ENCODE measurements around the gene RSRC2.
A peak's percentile ranks its signal among the peaks of the same experiment; 100 is the strongest.
"Not testable (repeated sequence)": the region's sequence is repeated elsewhere in the genome, so short reads cannot be mapped to it uniquely, and the experiment has no call there.

The RSRC2 gene

DNA sequence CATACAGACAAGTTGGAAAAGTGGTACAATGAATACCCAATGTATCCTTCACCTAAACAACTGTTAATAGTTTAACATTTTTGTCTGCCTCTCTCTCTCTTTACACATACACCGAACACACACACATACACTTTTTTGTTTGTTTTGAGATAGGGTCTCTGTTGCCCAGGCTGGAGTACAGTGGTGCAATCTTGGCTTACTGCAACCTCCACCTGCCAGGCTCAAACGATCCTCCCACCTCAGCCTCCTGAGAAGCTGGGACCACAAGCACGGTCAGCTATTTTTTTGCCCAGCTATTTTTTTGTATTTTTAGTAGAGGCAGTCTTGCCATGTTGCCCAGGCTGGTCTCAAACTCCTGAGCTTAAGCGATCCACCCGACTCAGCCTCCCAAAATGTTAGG lies 42.8 kb downstream of the RSRC2 start:
- DNase-seq, result no peak

- DNase-seq, result no peak
Observed at GRCh38 chr12:122481861-122482260, 44.9 kb downstream of the RSRC2 start.

GRCh38 chr12:122480753-122481152 lies 46.0 kb downstream of the RSRC2 start:
- no peak for DNase-seq

GRCh38 chr12:122474324-122474716 lies 52.4 kb downstream of the RSRC2 start:
- DNase-seq, result no peak

DNA sequence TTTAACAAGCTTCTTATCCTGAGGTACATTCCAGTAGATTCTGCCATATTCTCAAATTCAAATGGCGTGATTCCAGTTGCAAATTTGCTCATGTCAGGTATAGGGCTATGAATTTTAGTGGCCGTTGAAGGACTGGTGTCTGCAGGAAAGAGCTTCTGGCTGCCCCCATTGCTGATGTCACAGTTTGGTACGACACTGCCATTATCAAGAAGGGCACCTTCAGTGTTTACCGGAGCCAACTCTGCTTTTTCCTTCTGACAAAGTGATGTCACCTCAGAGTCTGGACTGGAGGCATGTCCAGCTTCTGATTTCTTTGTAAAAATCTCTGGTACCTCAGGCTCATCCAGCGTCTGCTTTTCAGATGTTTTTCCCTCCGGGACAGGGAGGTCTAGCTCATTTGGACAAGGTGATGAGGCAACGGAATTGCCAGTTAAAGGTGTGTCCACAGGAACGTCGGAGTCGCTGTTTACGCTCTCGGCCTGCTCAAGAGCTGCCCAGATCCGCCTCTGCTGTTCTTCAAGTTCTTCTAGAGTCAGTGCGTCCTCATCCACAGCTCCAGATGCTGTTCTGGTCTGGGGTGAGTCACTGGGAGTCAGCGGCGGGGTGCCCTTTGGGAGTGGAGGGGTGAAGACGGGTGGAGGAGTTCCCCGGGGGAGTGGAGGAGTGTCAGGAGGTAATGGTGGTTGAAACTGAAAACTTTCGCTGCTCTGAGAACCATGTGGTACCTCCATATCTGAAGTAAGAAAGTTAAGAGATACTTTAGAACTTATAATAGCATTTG lies 53.0 kb downstream of the RSRC2 start:
- DNase-seq, result no peak

DNA sequence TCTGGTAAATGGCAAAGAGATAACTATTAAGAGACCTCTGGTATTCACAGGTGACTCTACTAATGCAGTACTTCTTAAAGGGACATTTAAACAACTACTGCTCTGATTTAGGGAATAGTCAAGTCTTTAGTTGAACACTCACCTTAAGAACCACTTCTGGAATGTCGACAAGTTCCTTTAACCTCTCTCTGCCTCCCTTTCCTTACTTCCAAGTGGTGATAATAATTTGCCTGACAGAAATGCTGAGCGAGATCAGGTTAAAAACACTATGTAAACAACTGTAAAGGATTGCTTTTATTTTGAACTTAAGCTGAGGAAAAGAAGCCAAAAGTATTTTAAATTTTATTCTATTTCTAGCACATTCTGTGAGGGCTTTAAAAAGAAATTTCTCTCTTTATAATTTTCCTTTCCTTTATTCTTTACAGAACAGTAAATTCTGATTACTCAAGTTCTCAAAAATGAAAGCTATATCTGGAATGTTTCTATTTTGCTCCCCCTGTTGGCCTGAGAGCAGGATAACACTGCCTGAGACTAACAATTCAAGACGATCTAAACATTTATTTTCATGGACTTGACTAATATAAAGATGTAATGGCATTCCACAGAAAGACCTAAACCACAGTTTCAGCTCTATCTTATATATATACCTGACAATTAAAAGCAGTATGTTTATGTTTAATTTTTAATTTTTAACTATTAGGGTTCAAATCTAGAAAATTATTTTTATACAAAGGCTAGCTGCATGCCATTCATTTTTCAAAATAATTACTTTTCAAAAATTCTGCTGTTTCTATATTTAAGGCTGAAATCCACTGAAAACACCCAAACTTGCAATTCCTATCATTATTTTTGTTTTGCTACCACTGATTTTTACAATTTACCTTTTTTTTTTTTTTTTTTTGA lies 55.2 kb downstream of the RSRC2 start:
- DNase-seq, result no peak

DNA sequence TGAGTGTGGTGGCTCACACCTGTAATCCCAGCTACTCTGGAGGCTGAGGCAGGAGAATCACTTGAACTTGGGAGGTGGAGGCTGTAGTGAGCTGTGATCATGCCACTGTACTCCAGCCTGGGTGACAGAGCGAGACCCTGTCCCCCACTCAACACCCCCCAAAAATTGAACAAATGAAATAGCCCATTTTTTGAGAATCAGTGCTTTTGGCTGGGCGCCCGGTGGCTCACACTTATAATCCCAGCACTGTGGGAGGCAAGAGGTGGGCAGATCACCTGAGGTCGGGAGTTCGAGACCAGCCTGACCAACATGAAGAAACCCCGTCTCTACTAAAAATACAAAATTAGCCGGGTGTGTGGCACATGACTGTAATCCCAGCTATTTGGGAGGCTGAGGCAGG lies 56.2 kb downstream of the RSRC2 start:
- not testable (repeated sequence) for DNase-seq

GRCh38 chr12:122469856-122470255 lies 56.9 kb downstream of the RSRC2 start:
- not testable (repeated sequence) for DNase-seq

GRCh38 chr12:122467983-122468382 lies 58.8 kb downstream of the RSRC2 start:
- no peak for DNase-seq

GRCh38 chr12:122464317-122465042 lies 62.3 kb downstream of the RSRC2 start:
- peak; percentile 38 for DNase-seq

GRCh38 chr12:122460641-122461040 lies 66.1 kb downstream of the RSRC2 start:
- DNase-seq, result no peak

DNA sequence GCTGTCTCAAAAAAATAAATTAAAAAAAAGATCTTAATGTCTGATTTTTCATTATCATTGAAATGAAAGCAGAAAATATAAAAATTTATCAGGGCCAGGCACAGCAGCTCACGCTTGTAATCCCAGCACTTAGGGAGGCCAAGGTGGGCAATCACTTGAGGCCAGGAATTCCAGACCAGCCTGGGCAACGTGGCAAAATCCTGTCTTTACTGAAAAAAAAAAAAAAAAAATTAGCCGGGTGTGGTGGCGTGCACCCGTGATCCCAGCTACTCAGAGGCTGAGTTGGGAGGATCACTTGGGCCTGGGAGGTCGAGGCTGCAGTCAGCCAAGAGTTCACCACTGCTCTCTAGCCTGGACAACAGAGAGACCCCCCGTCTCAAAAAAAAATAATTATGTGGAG lies 66.7 kb downstream of the RSRC2 start:
- no peak for DNase-seq

DNA sequence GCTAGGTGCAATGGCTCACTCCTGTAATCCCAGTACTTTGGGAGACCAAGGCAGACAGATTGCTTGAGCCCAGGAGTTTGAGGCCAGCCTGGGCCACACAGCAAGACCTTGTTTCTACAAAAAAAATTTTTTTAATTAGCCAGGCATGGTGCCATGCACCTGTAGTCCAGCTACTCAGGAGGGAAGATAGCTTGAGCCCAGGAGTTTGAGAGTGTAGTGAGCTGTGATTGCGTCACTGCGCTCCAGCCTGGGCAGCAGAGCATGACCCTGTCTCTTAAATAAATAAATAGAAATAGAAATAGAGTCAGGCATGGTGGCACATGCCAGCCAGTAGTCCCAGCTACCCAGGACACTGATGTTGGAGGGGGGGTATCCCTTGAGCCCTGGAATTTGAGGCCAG lies 67.5 kb downstream of the RSRC2 start:
- DNase-seq, result no peak

GRCh38 chr12:122458105-122459035 lies 68.4 kb downstream of the RSRC2 start:
- no peak for DNase-seq

DNA sequence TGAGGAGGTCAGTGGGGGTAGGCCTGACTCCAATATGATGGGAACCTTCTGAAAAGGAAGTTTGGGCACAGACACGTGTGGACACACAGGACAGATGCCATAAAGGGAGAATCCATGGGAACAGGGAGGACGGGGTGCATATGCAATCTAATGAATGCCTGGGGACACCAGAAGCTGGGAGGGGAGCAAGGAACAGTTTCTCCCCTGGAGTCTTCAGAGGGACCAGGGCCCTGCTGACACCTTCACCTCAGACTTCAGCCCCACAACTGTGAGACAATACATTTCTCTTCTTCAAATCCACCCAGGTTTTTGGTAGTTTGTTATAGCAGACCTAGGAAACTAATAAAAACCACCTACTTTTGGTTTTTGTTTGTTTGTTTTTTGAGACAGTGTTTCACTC lies 69.1 kb downstream of the RSRC2 start:
- no peak for DNase-seq

DNA sequence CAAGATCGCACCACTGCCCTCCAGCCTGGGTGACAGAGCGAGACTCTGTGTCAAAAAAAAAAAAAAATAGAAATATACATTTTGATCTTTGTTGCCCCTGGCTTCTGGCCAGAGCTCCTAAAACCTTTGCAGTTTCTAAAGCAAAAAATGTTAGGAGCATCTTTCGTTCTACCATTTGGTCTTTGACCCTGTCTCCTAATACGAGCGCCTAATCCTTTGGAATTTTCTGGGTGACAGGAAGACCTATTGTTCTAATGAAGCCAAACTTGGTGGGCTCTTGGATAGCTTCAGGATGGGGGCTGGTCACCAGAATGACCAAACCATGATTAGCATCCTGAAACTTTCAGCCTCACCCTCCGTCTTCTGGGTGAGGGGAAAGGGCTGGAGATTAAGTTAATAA lies 72.0 kb downstream of the RSRC2 start:
- no peak for DNase-seq

- no peak for DNase-seq
Observed at GRCh38 chr12:122454250-122454721, 72.5 kb downstream of the RSRC2 start.

Data from CD4-positive, alpha-beta T cell treated with Interferon gamma for 1 hour (primary cell).